HG03469 (cell line): ENCODE measurements around the gene KPNA3.

Experiments
- ATAC-seq: cut with Tn5 transposase; IDR thresholded peaks from one replicate; pipeline ENCODE4 v1.9.1; 2021; ENCODE audit warnings: mild to moderate bottlenecking, moderate library complexity, moderate number of reproducible peaks; ENCODE audit not compliant: unreplicated experiment

Gene KPNA3

DNA sequence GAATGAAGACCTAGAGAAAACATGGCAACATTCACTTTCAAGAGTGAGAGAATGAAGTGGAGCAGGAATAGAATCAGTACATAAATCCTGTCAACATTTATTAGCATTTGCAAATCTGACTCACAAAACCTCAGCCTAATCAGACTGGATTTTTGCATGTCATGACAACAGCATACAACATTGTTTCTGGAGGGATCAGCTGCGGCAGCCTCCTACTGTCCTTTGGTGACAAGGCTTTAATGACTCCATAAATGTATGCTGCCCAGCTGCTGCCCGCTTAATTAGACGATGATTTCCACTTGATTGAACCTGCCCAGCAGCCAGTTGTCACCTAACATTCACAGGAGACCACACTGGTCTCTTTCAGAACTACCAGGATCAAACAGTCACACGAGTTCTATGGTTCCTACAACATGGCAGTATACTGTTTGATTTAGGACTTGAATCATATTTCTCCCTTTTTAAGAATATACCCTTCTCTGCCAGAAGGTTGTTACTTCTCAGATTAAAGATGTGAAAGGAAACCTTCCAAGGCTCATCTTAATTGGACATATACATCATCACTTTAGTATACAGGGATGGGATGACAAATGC lies 110.5 kb downstream of the KPNA3 start:
- ATAC-seq, result no peak

DNA sequence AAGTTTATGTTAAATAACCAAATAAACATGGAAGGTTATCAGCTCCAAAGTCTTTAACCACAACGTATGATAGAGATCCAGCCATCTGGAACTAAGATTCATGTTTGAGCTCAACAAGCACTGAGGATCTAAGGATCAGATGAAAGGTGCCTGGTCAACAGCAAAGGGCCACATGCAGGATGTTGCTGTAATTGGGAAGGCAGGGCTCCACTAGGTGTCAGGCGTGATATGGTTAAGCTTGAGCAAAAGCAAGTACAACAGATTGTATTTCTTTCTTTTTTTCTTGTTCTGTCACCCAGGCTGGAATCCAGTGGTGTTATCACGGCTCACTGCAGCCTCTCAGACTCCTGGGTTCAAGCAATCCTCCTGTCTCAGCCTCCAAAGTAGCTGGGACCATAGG lies 113.2 kb downstream of the KPNA3 start:
- no peak for ATAC-seq

GRCh38 chr13:49678191-49678914 lies 114.1 kb downstream of the KPNA3 start:
- no peak for ATAC-seq

DNA sequence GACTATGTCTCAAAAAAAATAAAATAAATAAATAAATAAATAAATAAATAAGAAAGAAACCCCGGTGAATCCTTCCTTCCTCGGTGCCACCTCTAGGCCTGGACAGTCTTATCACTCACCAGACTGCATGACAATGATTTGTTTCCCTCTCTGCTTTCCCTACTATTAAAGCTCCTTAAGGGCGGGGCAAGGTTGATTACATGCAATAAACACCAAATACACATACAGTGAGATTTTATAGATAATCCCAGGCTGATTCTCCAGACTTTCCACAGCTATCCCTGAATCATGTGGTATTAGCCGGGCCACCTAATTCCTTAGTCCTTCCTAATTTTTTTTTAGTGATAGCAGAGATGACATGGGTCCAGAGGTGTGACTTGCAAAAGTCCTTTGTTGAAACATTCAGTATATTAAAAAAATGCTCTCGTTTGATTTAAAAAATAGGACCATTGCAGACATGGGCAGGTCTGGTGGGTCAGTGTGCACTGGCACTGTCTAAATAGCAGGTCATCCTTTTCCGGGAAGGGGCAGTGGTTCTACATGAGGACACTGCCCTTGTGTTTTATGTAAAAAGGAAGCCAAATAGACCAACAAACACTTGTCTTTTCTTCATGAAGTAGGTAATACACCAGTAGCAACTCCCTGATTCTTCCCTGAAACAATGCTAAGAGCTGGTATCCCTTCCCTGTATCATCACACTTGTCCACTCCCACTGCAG lies 115.7 kb downstream of the KPNA3 start:
- no peak for ATAC-seq

- no peak for ATAC-seq
Measured at GRCh38 chr13:49670828-49671227, 121.7 kb downstream of the KPNA3 start.

- no peak for ATAC-seq
Measured at GRCh38 chr13:49669735-49670309, 122.7 kb downstream of the KPNA3 start.

DNA sequence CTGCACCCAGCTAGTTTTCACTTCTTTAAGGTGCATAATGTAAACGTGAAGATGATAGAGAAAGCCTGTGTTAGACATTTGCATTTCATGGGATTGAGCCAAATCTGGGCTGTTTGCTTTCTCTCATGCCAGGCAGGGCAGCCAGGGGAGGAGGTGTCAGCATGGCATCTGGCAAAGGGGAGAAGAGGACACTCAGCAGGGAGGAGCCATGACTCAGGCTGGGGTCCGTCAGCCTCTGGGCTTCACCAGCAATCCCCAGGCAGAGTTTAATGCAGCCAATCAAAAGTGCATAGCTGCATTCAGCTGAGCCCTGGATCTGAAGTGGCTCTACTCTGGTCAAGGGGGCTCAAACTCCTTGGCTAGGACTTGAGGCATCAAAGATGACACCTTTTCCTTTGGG lies 124.7 kb downstream of the KPNA3 start:
- no peak for ATAC-seq

- ATAC-seq, result no peak
Measured at GRCh38 chr13:49664606-49665005, 127.9 kb downstream of the KPNA3 start.

- no peak for ATAC-seq
Measured at GRCh38 chr13:49657241-49657641, 135.2 kb downstream of the KPNA3 start.

DNA sequence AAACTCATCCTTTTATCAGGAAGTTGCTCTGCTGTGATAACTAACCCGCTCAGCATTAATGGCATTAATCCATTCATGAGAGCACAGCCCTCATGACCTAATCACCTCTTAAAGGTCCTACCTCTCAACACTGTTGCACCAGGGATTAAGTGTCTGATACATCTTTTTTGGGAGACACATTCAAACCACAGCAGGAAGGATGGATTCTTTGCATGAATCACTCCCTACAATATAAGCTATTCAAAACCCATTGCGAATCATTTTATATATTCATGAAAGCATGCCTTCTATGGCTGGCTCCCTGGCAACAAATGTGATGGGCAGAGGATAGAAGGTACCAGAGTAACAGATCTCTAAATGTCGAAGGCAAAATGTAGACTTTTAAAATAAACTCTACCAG lies 136.6 kb downstream of the KPNA3 start:
- ATAC-seq, result no peak

DNA sequence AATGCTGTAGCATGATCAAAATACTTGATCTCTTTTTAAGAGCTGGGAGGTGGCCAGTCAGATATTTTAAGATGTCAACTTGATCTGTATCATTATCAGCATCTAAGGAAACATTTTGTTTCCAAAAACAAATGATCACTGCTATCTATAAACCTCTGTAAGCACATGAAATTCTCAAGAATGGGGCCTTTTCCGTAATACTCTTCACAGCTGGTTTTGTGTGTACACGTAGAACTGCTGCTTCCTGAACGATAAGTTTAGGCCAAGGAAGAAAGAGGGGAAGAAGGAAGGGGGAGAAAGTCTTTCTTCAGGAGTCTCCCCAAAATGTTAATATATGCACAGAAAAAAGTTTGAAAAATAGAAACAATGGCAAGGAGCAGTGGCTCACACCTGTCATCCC lies 138.5 kb downstream of the KPNA3 start:
- ATAC-seq, result no peak

DNA sequence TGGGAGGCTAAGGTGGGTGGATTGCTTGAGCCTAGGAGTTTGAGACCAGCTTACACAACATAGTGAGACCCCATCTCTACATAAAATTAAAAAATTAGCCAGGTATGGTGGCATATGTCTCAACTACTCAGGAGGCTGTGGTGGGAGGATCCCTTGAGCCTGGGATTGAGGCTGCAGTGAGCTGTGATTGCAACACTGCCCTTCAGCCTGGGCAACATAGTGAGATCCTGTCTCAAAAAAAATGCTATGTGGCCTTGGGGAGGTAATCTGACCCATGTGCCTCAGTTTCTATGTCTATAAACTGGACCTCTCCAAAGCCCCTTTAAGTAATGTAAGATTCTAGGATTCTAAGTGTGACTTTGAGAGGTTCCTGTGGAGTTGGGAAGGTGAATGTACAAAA lies 139.0 kb downstream of the KPNA3 start:
- ATAC-seq, result no peak

DNA sequence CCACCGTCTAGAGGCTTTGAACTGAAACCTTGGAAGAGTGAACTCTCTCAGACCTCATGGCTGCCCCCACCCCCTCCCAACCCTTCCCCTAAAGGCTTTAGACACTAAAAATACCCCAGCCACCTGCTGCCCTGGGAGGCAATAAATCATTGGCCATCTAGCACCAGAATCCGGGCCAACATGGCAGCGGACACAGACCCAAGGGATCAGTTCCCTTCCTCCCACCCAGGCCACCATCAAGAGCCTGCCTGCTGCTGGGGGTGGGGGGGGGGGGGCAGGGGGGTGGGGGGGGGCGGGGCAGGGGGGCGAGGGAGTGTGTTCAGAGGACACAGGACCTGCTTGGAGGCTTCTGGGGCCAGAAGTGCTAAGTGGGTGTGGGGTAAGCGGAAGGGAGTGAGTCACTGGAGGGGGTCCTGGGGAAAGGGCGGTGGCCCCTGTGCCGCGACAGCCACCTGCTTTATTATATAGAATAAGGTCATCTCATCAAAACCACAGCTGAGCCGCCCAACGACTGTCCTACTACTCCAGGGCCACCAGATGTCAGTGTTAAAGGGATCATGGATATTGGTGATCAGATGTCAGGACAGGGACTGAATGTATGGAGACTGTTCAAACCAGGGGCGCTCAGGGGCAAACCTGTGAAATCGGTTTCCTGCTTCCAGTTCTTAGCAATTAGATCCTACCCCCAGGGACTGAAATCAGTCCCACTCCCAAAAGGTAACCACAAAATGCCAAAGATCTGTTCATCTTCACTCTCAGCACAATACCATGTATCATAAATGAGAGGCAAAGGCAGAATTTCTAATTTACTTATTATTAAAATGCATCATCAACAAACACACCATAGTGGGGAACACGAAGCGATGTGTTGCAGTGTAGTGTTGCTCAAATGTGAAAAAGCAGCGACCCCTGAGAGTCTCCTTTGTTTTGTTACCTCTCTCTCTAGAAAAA lies 139.9 kb downstream of the KPNA3 start:
- ATAC-seq, result no peak

- ATAC-seq, result no peak
Measured at GRCh38 chr13:49651570-49652354, 140.7 kb downstream of the KPNA3 start.

- ATAC-seq, result no peak
Measured at GRCh38 chr13:49649963-49650312, 142.5 kb downstream of the KPNA3 start.
